IPS-15b (cell line): Measurements from ENCODE around the gene HEBP2.

Experiments
- H3K27me3 ChIP-seq: one replicate; pipeline ENCODE4 v1.6.1; 2013; ENCODE audit warnings: low read length; ENCODE audit not compliant: control insufficient read depth, insufficient read depth
- H3K36me3 ChIP-seq: one replicate; pipeline ENCODE4 v1.6.1; 2013; ENCODE audit warnings: low read length; ENCODE audit not compliant: control insufficient read depth, insufficient read depth
- H3K4me1 ChIP-seq: one replicate; pipeline ENCODE4 v1.6.1; 2013; ENCODE audit warnings: mild to moderate bottlenecking, low read length; ENCODE audit not compliant: control insufficient read depth, insufficient read depth
- H3K4me3 ChIP-seq: one replicate; pipeline ENCODE4 v1.5.1; 2013; ENCODE audit warnings: low read depth, low read length
- H3K9ac ChIP-seq: one replicate; pipeline ENCODE4 v1.6.1; 2013; ENCODE audit warnings: low read depth, mild to moderate bottlenecking, low read length
- H3K9me3 ChIP-seq: one replicate; pipeline ENCODE4 v1.6.1; 2013; ENCODE audit warnings: mild to moderate bottlenecking, low read length; ENCODE audit not compliant: control insufficient read depth, insufficient read depth

HEBP2 gene

GRCh38 chr6:138378463-138378862, 25.6 kb upstream of the HEBP2 start:
- Histone ChIP-seq H3K9ac (no peak overlapping the region), H3K9me3 (no peaks in the 10 kb centered on the region), H3K4me1 (peaks cover 7% of the 10 kb centered on the region), H3K4me3 (no peak overlapping the region), H3K36me3 (no peaks in the 10 kb centered on the region), H3K27me3 (no peaks in the 10 kb centered on the region)

DNA sequence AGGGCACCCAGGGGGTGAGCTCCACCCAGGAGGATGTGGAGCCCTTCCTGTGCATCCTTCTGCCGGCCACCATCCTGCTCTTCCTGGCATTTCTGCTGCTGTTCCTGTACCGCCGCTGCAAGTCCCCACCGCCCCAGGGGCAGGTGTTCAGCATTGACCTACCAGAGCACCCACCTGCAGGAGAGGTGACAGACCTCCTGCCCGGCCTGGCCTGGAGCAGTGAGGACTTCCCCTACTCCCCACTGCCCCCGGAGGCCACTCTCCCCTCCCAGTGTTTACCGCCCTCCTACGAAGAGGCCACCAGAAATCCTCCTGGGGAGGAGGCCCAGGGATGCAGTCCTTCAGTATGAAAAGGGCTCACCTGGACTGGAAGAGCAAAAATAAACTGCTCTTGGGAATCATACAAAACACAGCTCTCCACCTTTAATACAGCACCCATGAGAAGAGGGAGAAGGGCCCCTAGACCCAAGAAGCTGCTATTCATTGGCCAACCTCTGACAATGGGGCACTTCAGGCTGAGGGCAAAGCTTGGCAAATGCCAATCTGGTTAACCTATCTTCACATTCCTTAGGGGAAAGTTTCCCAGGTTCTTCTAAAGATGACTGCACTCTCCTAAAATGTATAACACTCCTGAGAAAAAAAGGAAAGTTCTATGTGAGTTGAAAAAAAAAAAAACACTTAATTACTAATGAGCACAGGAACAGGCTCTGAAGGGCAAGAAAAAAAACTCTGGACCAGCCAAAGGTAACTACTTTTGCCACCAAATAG, 21.3 kb upstream of the HEBP2 start:
- Histone ChIP-seq H3K4me1 (peaks cover 7% of the 10 kb centered on the region), H3K27me3 (no peaks in the 10 kb centered on the region), H3K9me3 (no peaks in the 10 kb centered on the region), H3K4me3 (no peak overlapping the region), H3K9ac (no peak overlapping the region), H3K36me3 (no peaks in the 10 kb centered on the region)

DNA sequence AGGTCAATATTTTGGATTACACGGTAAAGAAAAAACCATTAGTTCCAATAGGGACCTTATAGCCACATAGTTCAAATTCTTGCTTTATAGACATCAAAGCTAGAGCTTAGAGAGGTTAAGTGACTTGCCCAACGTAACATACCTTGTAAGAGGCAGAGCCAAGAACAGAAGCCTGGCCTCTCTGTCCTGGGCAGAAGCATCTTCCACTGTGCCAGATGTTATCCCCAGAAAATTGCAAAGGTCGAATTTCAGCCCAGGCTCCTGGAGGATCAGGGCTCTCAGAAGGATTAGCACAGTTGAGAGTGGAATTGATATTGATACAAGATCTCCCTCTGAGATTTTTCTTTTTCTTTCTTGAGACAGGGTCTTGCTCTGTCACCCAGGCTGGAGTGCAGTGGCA, 20.2 kb upstream of the HEBP2 start:
- Histone ChIP-seq H3K9ac (no peak overlapping the region), H3K9me3 (no peaks in the 10 kb centered on the region), H3K4me1 (peaks cover under 1% of the 10 kb centered on the region), H3K27me3 (no peaks in the 10 kb centered on the region), H3K4me3 (no peak overlapping the region), H3K36me3 (no peaks in the 10 kb centered on the region)

- Histone ChIP-seq H3K4me3 (no peak overlapping the region), H3K36me3 (no peaks in the 10 kb centered on the region), H3K9me3 (no peaks in the 10 kb centered on the region), H3K9ac (no peak overlapping the region), H3K27me3 (no peaks in the 10 kb centered on the region), H3K4me1 (no peaks in the 10 kb centered on the region)
Observed at GRCh38 chr6:138386897-138387296, 17.1 kb upstream of the HEBP2 start.

DNA sequence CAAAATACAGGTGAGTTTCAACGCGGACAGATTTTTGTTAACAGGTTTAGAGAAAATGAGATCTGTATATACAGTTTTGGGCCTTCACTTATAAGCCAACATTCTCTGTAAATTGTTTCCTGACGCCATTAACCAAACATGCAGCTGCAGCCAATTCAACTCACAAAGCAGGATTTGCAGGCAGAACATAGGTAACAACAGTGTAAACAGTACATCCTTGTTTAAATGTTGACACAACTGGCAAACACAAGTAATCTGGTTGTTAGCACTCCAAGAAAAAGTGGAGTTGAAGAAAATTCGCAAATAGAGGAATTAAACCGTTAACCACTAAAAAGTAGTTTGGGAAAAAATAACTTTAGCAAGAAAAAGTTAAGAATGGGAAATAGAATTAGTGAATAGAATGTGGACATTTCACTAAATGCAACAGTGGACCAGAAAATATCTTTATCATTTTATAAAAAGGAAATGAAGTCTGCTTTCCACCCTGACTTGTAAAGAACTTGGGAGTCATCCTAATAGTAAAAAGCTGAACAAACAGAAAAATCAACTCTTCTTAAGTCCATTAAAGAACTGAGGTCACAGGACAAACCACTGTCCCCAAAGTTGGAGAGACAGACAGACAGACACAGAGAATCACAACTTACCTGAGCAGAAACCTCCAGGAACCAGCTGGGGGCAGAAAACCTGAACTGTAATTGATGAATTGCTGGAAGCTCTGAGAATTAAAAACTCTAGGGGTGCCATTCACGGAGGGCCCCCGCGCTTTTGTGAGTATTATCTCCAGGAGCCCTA, 16.2 kb upstream of the HEBP2 start:
- H3K36me3 ChIP-seq, result no peaks in the 10 kb centered on the region
- H3K27me3 ChIP-seq, result no peaks in the 10 kb centered on the region
- no peak overlapping the region for H3K4me3 ChIP-seq
- H3K9me3 ChIP-seq, result no peaks in the 10 kb centered on the region
- no peaks in the 10 kb centered on the region for H3K4me1 ChIP-seq
- H3K9ac ChIP-seq, result no peak overlapping the region

- Histone ChIP-seq H3K27me3 (no peaks in the 10 kb centered on the region), H3K4me3 (no peak overlapping the region), H3K4me1 (no peaks in the 10 kb centered on the region), H3K9me3 (no peaks in the 10 kb centered on the region), H3K36me3 (no peaks in the 10 kb centered on the region), H3K9ac (no peak overlapping the region)
Observed at GRCh38 chr6:138389551-138389950, 14.5 kb upstream of the HEBP2 start.

DNA sequence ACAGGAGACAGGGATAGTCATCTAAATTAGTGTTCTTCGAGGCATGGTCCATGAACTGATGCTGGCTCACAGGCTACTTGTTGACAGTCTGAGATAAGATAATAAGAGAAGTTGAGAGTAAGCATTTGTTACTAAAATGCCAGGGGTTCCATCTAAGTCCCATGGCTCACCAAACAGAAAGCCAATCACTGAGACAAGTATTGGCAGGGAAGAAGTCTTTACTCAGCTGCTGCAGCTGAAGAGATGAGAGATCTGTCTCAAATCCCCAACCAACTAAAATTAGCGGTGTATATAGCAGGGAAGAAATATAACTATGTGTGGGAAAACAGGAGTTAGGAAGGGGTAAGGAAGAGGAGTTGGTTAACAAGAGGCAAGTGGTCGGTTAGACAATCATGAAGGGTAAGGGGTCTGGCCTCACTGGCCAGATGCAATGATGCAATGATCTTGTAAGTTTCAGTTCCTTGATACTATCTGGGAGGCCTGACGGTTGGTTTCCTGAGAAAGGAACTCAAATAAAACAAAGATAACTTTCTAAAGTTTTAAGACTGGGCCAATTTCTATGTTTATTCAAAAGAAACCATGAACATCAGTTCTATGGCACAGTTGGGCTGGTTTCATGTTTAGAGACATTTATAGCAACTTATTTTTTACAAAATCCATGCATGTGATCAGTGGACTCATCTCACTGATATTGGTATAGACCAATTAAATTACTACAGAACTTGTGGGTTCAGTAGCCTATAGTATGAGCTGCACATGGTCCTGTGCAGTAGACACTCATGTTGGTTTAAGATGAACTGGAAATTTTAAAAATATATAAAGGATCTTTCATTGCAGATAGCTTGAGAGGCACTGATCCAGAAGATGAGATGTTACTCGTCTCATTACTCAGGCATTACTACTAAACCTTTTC, 9.9 kb upstream of the HEBP2 start:
- Histone ChIP-seq H3K9ac (no peak overlapping the region), H3K9me3 (no peaks in the 10 kb centered on the region), H3K4me3 (no peak overlapping the region), H3K4me1 (no peaks in the 10 kb centered on the region), H3K36me3 (no peaks in the 10 kb centered on the region), H3K27me3 (no peaks in the 10 kb centered on the region)

DNA sequence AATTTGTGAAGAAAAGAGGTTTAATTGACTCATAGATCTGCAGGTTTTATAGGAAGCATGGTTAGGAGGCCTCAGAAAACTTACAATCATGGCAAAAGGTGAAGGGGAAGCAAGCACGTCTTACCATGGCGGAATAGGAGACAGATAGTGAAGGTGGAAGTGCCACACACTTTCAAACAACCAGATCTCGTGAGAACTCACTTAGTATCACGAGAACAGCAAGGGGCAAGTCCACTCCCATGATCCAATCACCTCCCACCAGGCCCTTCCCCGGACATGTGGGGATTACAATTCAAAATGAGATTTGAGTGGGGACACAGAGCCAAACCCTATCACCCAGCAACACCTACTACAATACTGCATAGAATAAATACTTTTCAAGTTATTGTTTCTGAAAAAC, 7.3 kb upstream of the HEBP2 start:
- Histone ChIP-seq H3K9ac (no peak overlapping the region), H3K36me3 (no peaks in the 10 kb centered on the region), H3K9me3 (no peaks in the 10 kb centered on the region), H3K27me3 (no peaks in the 10 kb centered on the region), H3K4me1 (no peaks in the 10 kb centered on the region), H3K4me3 (no peak overlapping the region)

GRCh38 chr6:138397128-138398122, 6.6 kb upstream of the HEBP2 start:
- Histone ChIP-seq H3K36me3 (no peaks in the 10 kb centered on the region), H3K4me3 (no peak overlapping the region), H3K4me1 (no peaks in the 10 kb centered on the region), H3K9ac (no peak overlapping the region), H3K27me3 (peaks cover 2% of the 10 kb centered on the region), H3K9me3 (no peaks in the 10 kb centered on the region)

GRCh38 chr6:138400326-138400725, 3.7 kb upstream of the HEBP2 start:
- Histone ChIP-seq H3K4me3 (no peak overlapping the region), H3K27me3 (peaks cover 4% of the 10 kb centered on the region), H3K4me1 (no peaks in the 10 kb centered on the region), H3K9me3 (no peaks in the 10 kb centered on the region), H3K36me3 (no peaks in the 10 kb centered on the region), H3K9ac (no peak overlapping the region)
